GM19395 (cell line): ENCODE data around the gene CNTNAP4.

Experiments
- ATAC-seq: cut with Tn5 transposase; IDR thresholded peaks from one replicate; pipeline ENCODE4 v1.9.1; 2021; ENCODE audit warnings: mild to moderate bottlenecking, moderate library complexity; ENCODE audit not compliant: unreplicated experiment

Gene CNTNAP4

GRCh38 chr16:76276745-76277438 is at the start of gene CNTNAP4:
TSS of gene CNTNAP4 (plus strand) at chr16:76277401. CDS start at chr16:76277663, 262 bp downstream.
- ATAC-seq = no peak

GRCh38 chr16:76228546-76229146 is 48.6 kb upstream of the CNTNAP4 start:
- no peak for ATAC-seq

- no peak for ATAC-seq
These were observed 44.5 kb upstream of the CNTNAP4 start for GRCh38 chr16:76232704-76233103.

GRCh38 chr16:76235025-76235424 is 42.2 kb upstream of the CNTNAP4 start:
- no peak for ATAC-seq

GRCh38 chr16:76235426-76235825 is 41.8 kb upstream of the CNTNAP4 start:
- ATAC-seq = no peak

- no peak for ATAC-seq
These were observed 39.7 kb upstream of the CNTNAP4 start for GRCh38 chr16:76237471-76237870.

GRCh38 chr16:76241755-76242154 is 35.4 kb upstream of the CNTNAP4 start:
- no peak for ATAC-seq

GRCh38 chr16:76243620-76244019 is 33.6 kb upstream of the CNTNAP4 start:
- ATAC-seq = no peak

- ATAC-seq = no peak
These were observed 30.6 kb upstream of the CNTNAP4 start for GRCh38 chr16:76246587-76246986.

GRCh38 chr16:76265434-76266045 is 11.7 kb upstream of the CNTNAP4 start:
- ATAC-seq = peak; percentile 88

GRCh38 chr16:76268824-76269223 is 8.4 kb upstream of the CNTNAP4 start:
- ATAC-seq = no peak

GRCh38 chr16:76277460-76278030 is 344 bp downstream of the CNTNAP4 start:
- ATAC-seq = no peak

- ATAC-seq = no peak
These were observed 885 bp downstream of the CNTNAP4 start for GRCh38 chr16:76278086-76278485.

GRCh38 chr16:76278980-76279379 is 1.8 kb downstream of the CNTNAP4 start:
- no peak for ATAC-seq

- no peak for ATAC-seq
These were observed 3.4 kb downstream of the CNTNAP4 start for GRCh38 chr16:76280421-76281215.

- ATAC-seq = no peak
These were observed 10.3 kb downstream of the CNTNAP4 start for GRCh38 chr16:76287466-76287865.

GRCh38 chr16:76292218-76292617 is 15.0 kb downstream of the CNTNAP4 start:
- no peak for ATAC-seq

- no peak for ATAC-seq
These were observed 16.8 kb downstream of the CNTNAP4 start for GRCh38 chr16:76293980-76294379.

GRCh38 chr16:76294396-76295214 is 17.4 kb downstream of the CNTNAP4 start:
- no peak for ATAC-seq

GRCh38 chr16:76297941-76298340 is 20.7 kb downstream of the CNTNAP4 start:
- ATAC-seq = no peak
